NCI-H128 (cell line): ENCODE measurements around the gene TFAP2B.

Experiments
- DNase-seq: peaks from one replicate; lab custom pipeline; 2025; ENCODE audit not compliant: unreplicated experiment; lab: John Stamatoyannopoulos, UW

The TFAP2B gene

DNA sequence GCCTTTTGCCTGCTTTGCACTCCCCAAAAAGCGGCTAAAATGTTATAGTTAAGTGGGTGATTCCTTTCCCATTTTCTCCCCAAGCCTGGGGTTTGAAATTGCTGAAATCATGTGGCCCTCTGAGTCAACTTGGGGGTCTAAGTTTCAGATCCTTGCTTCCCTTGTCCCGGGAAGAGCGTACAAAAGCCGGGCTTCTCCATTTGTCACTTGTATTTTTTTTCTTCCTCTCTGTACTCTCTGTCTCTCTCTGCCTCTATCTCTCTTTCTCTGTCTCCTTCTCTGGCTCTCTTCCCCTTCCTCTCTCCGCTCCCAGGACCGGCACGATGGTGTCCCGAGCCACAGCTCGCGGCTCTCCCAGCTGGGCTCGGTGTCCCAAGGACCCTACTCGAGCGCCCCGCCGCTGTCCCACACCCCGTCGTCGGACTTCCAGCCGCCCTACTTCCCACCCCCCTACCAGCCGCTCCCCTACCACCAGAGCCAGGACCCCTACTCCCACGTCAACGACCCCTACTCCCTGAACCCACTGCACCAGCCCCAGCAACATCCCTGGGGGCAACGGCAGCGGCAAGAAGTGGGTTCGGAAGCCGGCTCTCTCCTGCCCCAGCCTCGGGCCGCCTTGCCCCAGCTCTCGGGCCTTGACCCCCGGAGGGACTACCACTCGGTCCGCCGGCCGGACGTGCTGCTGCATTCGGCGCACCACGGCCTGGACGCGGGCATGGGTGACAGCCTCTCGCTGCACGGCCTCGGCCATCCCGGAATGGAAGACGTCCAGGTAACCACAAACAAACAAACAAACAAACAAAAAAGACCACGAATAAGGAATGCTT, 4.6 kb downstream of the TFAP2B start:
- no peak for DNase-seq

DNA sequence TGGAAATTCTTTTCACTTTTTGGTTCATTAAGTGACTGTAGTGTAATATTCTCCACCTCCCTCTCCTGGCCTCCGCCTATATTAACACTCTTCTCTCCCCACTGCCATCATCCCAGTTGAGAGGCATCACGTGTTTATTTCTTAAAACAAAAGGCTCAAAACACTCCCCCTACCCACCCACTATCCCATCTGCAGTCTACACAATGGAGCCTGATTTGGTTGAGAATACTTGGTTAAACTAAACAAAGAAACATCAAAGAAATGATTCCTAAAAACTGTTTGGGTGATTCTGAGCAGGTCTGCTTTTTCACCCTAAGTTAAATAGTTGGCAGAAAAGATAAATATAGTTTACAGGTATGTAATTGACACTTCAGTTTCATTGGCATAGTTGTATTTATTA, 5.9 kb downstream of the TFAP2B start:
- DNase-seq = no peak

DNA sequence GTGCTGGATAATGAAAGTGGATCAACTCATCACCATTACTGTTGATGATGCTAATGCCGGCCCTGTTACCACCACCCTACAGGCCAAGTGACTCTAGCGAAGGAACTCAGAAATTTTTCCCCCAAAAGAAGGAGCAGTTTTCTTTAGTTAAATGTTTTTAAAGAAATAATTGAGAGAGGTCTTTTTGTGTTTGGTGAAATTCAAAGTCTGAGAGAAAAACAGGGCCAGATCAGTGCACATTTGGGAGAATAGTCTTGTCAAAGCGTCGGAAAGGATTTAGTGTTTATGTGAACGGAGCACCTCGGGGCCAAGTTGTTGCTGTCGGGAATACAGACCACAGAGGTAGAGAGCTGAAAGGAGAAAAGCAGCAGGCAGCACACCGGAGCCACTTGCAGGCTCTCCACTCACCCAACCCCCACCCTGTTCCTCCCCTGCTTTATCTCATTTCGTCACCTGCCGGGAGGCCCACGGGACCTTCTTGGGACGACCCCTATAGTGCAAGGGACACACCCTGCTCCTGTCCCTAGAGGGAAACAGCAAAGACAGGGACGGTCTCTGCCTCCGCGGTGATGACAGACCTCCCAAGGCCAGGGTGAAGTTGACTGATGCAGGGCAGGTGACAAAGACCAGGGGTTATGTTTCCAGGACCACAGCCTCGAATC, 6.8 kb downstream of the TFAP2B start:
- no peak for DNase-seq

DNA sequence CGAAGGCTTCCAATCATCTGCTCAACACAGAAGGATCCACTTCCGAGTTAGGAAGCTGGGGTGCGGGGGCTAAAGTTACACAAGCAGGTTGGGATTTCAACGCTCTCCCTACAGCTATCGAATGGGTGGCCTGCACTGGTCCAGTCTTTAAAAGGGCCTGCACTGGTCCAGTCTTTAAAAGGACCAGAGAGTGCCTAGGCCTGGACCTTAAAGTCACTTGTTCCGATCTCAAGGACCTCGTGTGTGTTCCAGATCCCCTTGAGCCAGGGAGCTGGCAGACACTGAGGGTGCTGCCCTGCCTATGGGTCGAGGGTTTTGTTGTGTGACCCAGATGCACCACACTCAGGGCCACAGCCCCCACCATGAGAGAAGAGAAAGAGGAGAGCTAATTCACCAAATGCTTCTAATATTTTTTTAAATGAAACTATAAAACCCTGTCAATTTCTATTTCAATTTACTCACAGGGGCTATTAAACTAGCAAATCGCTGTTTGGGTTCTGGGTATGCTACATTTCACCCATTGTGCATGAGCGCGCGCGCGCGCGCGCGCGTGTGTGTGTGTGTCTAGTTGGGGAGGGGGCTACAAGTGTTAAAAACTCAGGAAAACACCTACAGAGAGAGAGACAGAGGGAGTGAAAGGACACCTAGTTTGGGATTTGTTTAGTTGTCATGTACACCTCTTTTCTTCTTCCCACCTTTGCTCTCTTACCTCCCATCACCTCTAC, 7.5 kb downstream of the TFAP2B start:
- DNase-seq = no peak

DNA sequence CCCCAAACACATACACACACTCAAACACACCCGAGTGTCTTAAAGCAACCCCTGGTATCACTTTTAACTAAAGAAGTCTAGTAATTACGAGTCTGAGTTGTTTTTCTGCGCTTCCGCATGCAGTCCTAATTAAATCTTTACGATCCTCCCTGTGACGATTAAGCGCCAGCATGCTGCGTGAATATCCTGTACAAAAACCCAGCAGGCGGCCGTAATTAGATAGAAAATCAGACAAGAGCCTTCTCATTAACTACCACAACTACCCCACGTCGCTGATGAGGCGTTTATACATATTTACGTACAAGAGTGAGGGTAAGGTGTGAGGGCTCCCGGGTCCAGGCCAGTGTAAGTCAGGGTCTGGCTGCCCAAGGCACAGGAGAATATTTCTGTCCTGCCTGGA, 8.1 kb downstream of the TFAP2B start:
- DNase-seq = no peak

DNA sequence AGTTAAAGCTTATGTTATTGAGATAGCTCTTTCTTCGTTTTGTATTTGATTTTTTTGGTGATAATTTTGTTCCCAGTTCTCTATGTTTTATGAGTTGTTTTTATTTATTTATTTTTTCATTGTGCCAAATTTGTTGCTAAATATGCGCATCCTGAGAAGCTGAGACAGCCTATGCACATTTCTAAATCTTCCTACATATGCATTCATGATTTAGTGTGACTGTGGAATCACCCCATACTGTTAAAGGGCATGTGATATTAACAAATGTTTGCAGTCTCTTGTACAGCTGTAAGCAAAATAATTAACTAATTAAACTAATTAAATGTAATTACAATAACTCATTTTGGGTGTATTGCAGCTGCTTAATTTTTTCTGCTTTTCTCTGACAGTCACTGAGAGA, 10.4 kb downstream of the TFAP2B start:
- DNase-seq = no peak

DNA sequence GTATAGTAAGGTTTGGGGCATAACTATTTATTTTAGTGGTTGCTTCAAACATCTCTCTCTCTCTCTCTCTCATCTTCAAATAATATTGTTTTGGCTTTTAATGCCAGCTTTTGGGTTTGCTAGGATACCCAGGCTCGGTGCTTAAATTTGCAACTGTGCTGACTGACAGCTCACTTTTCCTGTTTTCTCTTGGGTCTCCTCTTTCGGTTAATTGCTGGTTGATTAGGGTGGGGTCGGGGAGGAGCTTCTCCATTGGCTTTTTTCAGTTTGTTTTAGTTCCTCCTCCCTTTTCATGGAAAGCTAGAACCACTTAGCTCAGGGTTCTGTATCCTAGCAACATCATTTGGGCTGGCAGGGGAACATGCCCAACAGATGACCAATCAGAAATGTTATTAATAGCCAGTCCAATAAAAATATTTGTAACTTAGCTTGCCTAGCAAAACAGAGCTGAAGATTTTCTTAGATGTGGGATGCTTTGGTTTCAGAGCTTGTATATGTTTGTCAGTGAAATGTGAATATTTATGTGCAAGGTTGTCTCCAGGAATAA, 11.3 kb downstream of the TFAP2B start:
- DNase-seq = no peak

DNA sequence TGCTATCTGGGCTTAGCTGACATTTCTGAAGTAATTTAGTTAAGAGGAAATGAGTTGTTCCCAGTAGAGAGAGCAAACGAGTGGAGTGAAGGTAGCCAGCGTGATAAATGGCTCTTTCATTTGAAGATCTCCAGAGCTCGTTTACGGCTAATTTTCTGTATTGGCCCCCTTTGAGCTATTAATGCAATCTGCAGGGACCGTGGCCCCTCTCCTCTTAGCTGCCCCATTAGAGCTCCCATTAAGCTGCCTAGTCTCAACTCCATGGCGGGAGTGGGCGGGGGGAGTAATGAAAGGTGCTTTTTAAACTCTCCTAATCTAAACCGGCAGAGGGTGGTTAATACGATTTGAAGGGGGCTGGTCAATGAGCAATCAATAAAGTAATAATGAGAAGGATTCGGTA, 12.5 kb downstream of the TFAP2B start:
- DNase-seq = peak; percentile 11

DNA sequence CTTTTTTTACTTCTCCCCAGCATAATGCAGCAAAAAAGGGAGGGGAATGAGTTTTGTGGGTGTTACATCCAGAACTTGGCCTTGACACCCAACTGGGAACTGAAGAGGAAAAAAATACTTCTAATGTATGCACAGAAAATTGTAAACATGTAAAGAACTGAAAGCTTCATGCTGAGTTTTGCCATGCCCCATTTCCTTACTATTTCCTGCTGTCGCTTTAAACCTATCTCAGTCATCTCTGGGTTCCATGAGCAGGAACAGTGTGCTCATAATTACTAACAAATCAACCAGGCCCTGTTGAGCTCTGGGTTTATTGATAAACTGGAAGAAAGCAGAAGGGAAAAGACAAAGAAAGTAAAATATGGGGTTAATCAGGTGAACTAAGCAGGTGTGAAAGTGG, 14.2 kb downstream of the TFAP2B start:
- no peak for DNase-seq

DNA sequence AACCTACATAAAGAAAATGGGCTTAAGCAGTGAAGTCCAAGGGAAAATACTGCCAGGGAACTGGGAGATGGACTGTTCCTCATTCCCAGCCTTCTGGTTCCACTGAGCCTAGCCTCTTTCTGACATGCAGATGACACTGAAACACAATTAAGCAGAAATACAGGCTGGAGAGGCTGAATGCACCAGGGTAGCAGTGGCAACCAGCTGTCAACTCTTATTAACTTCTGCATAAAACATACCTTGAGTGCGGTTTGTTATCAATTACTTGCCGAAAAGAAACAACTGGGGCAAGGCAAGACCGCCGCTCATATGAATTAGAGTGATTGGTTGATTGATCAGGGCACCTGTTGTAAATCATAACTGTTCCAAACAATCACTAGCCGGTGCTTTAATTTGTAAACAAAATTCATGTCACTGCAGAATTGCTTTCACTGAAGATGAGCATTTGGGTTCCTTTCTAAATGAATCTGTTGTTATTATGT, 16.3 kb downstream of the TFAP2B start:
- no peak for DNase-seq

DNA sequence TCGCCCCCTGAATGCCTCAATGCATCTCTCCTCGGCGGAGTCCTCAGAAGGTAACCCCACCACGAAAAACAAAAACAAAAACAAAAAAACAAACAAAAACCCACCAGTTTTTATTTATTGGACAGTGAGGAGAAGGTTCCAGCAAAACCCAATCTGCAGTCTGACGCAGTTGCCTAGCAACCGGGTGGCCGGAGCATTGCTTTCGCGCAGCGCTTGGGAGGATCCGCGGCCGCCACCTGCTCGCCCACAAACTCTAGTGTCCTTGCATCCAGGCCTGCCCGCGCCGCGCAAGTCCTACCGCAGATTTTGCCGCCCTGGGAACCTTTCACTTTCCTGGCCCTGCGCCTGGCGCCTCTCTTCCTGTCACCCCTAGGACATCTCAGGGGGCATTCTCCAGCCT, 17.6 kb downstream of the TFAP2B start:
- DNase-seq = no peak

DNA sequence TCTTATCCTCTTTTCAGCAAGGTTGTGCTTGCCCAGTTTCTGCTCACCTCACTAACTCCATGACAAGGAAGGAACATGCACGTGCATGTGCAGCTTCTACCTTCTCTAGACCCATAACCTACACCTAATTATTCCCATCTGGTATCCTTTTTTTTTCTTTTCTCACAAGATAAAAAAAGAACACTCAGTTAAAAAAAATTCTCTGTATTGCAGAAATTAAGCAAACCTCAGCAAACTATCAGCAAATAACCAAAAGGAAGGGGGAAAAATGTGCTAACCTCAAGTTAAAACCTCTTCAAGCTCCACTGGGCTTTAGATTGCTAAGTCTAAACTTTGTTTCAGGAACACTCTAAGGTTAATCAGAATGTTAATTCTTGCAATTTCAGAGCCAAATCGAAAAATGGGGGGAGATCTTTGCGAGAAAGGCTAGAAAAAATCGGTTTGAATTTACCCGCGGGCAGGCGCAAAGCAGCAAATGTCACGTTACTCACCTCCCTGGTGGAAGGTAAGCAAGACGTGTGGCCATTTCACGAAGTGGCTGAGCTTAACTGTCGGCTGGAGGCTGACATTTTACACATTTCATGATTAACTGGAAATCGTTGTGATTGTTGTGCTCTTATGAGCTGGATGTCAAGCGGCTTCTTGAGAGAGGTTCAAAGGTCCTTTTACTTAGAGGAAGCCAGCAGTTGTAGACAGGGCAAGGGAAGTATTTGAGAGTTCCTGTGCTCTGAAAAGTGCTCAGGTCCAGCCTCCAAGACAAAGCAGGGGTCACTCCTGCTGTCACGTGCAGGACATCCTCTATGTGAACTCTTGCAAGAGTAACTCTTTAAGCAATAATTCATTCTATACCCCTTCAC, 19.1 kb downstream of the TFAP2B start:
- no peak for DNase-seq

DNA sequence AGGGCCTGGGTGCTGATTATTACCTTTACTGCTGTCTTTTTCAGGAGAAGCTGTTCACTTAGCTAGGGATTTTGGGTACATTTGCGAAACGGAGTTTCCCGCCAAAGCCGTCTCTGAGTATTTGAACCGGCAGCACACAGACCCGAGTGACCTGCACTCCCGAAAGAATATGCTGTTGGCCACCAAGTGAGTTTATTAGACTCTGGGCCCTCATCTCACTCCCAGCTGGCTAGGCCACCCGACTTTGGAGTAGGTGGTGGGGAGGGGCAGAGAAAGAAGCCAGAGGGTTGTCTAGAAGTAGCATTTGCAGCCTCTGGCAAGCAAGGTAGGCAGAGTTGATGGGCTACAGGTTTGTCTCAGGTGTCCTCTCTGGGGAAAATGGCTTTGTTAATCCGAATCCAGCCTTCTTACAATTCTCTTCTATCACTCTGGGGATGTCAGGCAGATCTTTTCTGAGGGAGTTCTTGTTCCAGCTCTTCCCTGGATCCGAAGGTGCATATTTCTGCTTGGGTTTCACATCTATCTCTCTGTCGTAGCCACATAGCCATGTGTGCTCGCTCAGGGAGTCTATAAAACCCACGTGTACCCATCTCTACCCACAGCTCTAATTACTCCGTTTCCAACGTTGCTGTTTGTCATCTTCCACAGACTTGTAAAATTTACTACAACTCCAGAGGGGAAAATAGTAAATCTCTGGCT, 21.6 kb downstream of the TFAP2B start:
- no peak for DNase-seq

DNA sequence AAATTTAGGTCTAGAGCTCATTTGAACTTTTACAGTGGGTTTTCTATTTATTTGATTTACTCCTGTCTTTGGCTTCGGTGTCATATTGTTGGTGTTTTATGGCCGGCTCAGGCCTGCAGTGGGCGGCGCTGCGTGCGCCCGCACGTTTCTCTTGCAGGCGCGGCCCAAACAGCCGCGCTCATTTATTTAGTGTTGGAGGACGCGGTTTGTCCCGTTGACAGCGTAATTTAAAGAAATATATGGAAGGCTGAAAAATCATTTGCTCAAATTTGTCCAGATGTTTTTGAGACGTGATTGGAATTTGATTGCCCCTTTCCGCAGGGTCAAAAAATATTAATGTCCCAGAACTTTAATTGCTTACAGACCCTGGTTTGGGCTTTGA, 22.1 kb downstream of the TFAP2B start:
- no peak for DNase-seq

DNA sequence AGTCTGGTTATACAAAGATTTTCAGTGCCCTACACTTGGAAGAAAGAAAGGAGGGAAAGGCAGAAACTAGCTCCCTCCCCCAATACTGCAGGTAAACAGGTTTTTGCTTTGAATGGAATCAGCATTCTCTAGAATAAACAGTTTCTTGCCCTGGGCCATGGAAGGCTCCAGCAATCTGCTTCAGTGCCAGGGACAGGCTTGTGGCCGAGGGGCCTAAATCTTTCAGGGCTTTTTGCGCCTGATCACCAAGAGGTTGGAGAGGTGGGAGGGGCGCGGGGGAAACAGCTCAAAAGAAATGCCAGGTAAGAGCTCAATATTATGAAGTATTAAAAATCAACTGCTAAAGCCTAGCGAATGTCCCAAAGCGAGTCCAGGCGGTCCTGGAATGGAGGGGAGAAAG, 23.8 kb downstream of the TFAP2B start:
- DNase-seq = no peak

DNA sequence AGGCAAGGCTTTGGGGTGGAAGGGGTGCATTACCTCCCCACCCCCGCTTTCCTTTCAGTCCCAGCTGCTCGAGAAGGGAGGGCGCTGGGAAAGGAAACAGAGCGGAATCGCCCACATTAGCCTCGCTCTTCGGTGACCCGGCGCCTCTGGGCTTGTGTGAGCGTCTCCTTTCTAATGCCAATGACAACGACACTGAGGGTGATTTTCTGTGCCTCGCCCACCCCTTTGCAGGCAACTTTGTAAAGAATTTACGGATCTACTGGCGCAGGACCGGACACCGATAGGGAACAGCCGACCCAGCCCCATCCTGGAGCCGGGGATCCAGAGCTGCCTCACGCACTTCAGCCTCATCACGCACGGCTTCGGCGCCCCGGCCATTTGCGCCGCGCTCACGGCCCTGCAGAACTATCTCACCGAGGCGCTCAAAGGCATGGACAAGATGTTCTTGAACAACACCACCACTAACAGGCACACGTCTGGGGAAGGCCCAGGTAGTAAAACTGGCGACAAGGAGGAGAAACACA, 24.3 kb downstream of the TFAP2B start:
- DNase-seq = no peak

DNA sequence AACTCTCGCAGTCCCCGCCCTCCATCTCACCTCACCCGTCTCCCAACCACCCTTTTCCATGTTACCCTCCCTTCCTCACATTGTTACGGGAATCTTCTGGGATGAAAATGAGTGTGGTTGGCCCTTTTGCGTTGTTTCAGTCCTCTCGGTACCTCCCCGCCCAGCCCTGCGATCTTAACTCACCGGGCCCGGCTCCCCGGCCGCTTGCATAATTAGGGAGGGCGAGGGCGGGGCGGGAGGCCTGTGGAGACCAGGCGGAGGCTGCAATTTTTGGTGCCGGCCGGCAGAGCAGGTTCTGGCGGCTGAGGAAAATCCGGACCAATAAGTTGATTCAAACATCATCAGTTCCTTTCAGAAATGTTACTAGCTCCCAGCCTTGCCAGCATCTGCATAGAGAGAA, 25.2 kb downstream of the TFAP2B start:
- DNase-seq = no peak

DNA sequence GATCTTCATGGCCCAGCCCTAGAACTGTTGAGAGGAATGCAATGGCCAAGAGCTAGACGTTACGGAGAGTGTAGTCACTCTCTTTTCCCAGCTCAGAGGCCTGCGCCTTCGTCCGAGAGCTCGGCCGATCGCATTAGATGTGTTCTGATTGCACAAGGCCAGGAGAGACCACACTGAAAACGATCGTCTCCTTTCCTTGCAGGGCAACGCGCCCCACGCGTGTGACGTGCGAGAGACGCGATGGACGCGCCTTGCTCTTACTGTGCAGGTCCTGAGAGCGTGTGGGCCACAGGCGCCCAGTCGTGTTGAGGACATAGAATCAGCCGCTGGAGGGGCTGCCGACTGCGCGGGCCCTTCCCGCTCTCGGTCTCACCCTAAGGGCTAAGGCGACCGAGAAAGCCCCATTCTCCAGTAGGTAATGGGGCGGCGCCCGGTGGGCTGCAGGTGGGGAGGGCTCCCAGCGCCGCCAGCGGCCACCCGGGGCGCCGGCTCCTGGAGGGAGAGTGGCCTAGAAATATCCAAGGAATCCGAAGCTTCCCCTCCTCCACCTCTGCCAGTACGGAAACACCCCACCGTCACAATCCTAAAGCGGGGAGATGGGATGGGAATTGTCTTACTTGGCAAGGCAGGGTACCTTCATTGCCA, 26.9 kb downstream of the TFAP2B start:
- DNase-seq = no peak

DNA sequence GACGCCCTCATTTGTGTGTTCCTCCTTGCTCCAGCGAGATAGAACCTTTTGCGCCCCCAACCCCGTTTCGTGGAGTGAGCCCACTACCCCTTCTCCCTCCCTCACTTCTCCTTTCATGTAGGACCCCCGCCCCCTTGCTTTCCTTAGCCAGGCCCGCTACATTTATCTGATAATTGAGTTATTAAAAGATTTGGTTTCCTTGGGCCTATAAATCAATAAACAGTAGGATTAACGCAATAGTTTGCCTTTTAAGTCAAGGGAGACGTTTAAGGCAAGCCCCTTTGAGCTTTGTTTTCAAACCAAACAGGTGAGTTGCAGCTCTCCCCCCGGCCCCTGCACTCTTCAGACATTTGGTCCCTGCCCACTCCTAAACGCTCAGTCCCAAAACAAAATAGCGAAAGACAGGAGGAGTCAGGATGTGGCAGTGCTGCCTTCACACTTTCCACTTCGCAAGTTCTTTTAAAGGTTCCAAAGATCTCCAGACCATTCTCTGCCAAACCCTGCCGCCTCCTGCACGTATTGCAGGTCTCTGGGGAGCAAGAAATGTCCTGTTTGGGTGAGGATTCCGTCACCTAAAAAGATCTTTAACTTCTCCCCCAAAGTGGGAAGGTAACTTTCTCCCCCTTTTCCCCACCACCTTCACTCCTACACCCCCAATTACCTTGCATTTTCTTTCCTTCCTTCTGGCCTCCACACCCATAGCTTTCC, 27.6 kb downstream of the TFAP2B start:
- no peak for DNase-seq
